ENCODE data around the gene MESD. TPM values are rescaled to one million over a fixed set of nuclear protein-coding genes. Genes with fewer than 3 reads are reported as not detected.
A peak's percentile ranks its signal among the peaks of the same experiment; 100 is the strongest.

Gene MESD
- polyA plus RNA-seq, 3 donors from 2014 or later, result 22.3 to 39.6 (median 32.1) TPM

DNA sequence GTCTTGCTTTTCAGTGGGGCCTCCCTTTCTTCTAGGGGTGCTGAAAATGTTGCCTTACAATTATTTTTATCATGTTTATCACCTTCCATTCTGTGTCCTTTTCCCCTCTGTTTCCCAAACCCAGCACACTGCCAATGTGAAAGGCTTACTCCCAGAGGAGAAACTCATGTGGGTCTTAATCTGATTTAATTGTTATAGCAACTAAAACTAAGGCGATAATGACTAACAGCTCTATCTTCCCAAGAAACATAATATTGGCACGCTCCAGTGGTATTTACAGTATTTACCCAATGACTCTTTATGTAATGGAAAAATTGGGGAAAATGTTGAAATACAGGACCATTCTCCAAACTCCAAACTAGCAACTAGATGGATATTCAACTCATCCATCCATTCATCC lies 58.4 kb downstream of the MESD start:
- Mint-ChIP-seq H3K27me3 (ENCODE audit: low read depth in 3 of 3) (peaks cover 0 to 8% (median 0%) of the 10 kb centered on the region in 3 donors), H3K4me1 (peaks cover 8 to 13% of the 10 kb centered on the region in 2 donors), H3K9me3 (no peaks in the 10 kb centered on the region), H3K36me3 (peaks cover 7 to 14% (median 14%) of the 10 kb centered on the region in 3 donors), H3K4me3 (no peak overlapping the region), H3K27ac (peak overlapping the region in 1 of 6 donors; percentile 50)
- DNase-seq, result no peak

DNA sequence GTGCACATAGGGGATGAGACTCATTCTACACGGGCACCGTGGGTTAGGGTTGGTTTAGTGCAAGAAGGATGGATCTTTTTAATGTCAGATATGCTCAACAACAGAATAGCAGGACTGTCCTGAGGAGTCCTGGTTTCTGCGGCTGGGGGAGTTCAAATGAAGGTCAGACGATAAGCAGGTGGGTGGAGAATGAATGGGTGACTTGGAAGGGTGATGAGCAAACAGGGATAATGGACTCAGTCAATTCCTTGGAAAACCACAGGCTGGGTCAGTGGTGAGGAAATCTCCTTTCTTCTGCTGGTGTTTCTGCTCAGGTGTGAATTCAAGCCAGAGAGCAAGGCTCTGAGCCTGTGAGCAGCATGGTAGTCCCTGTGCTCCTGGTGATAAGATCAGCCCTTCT lies 59.9 kb downstream of the MESD start:
- H3K4me3 Mint-ChIP-seq, result no peak overlapping the region
- peaks cover 0 to 8% (median 1%) of the 10 kb centered on the region in 3 donors for H3K27me3 Mint-ChIP-seq (ENCODE audit: low read depth in 3 of 3)
- H3K36me3 Mint-ChIP-seq, result peaks cover 8 to 15% (median 14%) of the 10 kb centered on the region in 3 donors
- DNase-seq, result no peak
- H3K9me3 Mint-ChIP-seq, result no peaks in the 10 kb centered on the region
- H3K27ac Mint-ChIP-seq, result peak overlapping the region in 1 of 6 donors; percentile 38
- peaks cover 4 to 6% of the 10 kb centered on the region in 2 donors for H3K4me1 Mint-ChIP-seq

DNA sequence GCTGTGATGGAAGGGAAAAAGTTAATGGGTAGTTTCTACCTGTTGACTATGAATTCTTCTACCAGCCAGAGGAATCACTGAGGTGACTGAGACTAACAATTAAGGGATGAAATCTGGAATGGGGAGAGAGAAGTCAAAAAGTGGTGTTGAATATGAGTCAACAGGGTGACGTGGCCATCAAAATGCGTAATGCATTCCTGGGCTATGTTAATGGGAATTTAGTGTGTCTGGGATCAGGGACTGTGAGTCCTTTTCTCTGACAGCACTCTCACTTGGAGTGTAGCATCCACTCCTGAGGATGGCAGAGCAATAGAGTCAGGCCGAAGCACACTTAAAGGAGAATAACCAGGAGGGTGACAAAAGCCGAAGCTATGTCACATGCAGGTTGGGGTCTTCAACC lies 60.4 kb downstream of the MESD start:
- Mint-ChIP-seq H3K9me3 (no peaks in the 10 kb centered on the region), H3K36me3 (peaks cover 13 to 15% (median 14%) of the 10 kb centered on the region in 3 donors), H3K4me1 (peaks cover 0 to 1% of the 10 kb centered on the region in 2 donors), H3K27ac (no peak overlapping the region), H3K27me3 (ENCODE audit: low read depth in 3 of 3) (peaks cover 0 to 8% (median 2%) of the 10 kb centered on the region in 3 donors), H3K4me3 (no peak overlapping the region)
- DNase-seq, result no peak

DNA sequence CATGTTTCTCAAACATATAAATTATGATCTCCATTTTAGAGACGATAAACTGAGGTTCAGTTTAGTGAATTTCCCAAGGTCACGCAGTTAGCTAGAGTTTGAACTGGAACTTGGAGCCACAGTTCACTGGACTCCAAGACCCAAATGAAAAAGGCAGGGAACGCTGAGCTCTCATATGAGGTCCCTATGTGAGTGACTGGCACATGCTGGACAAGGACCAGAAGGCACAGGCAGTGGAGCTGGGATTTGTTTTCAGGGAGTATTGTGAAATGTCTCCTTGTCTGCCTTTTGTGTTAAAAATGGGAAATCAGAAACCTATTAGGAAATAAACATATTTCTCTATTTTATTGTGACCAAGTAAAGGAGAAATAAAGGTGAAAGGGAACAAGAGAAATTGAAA lies 63.5 kb downstream of the MESD start:
- H3K36me3 Mint-ChIP-seq, result peaks cover 18 to 28% (median 22%) of the 10 kb centered on the region in 3 donors
- peak overlapping the region in 1 of 6 donors; percentile 44 for H3K27ac Mint-ChIP-seq
- DNase-seq, result no peak
- no peak overlapping the region for H3K4me3 Mint-ChIP-seq
- H3K4me1 Mint-ChIP-seq, result peaks cover 4 to 5% of the 10 kb centered on the region in 2 donors
- peaks cover 0 to 14% (median 2%) of the 10 kb centered on the region in 3 donors for H3K27me3 Mint-ChIP-seq (ENCODE audit: low read depth in 3 of 3)
- H3K9me3 Mint-ChIP-seq, result no peaks in the 10 kb centered on the region

DNA sequence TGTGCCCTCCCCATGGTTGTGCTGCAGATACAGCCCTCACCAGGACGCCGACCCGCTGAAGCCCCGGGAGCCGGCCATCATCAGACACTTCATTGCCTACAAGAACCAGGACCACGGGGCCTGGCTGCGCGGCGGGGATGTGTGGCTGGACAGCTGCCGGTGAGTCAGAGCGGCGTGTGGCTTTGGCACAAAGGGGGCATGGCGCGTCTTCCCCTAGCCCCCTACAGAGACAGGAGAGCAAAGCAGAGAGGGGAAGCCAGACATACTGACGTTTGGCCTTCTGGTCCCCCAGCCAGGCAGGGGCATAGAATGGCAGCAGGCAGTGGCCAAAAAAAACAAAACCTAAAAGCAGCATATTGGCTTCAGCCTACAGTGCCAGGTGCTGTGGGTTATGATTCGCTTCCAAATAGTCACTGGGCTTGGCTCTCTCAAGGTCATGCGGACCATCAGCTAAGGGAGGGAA lies 64.0 kb downstream of the MESD start:
- Mint-ChIP-seq H3K4me3 (no peak overlapping the region), H3K36me3 (peaks cover 13 to 28% (median 22%) of the 10 kb centered on the region in 3 donors), H3K9me3 (no peaks in the 10 kb centered on the region), H3K27ac (no peak overlapping the region), H3K4me1 (peaks cover 9 to 10% of the 10 kb centered on the region in 2 donors), H3K27me3 (ENCODE audit: low read depth in 3 of 3) (peaks cover 0 to 14% (median 2%) of the 10 kb centered on the region in 3 donors)
- DNase-seq, result no peak

DNA sequence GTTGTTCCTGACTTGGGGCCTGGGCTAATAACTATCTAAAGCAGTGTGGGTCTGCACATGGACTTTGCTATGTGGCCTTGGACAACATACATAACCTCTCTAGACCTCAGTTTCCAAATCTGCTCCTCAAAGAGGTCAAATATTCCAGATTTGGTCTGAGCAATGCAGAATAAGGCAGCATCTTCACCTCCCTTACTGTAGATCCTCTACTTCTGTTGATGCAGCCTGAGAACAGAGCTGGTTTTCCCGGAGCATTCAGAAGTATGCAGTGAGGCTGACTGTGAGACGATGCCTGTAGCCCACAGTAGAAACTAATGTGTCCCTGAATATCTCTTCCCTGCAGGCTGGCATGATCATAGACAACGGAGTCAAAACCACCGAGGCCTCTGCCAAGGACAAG lies 65.3 kb downstream of the MESD start:
- Mint-ChIP-seq H3K9me3 (no peaks in the 10 kb centered on the region), H3K4me3 (no peak overlapping the region), H3K36me3 (peaks cover 10 to 22% (median 21%) of the 10 kb centered on the region in 3 donors), H3K27ac (peak overlapping the region in 1 of 6 donors; percentile 12), H3K4me1 (peaks cover 22% of the 10 kb centered on the region in 2 donors), H3K27me3 (ENCODE audit: low read depth in 3 of 3) (peaks cover 0 to 11% (median 2%) of the 10 kb centered on the region in 3 donors)
- DNase-seq, result no peak

DNA sequence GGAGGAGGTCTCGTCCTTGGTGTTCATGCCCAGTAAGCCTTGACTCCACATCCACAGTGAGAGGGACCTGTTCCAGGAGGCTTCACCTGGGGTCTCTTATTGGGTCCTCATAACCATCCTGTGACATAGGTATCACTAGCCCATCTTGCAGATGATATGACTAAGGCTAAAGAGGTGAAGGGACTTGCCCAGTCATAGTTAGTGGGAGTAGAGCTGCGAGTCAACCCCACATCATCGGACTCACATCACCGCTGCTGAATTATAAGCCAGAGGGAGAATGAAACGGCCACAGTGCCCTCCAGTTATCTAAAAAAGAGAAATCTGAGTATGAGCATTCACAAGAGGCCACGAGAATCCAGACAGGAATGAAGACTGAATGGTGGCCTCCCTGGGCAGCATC lies 66.0 kb downstream of the MESD start:
- Mint-ChIP-seq H3K4me1 (peaks cover 23 to 29% of the 10 kb centered on the region in 2 donors), H3K9me3 (no peaks in the 10 kb centered on the region), H3K27ac (no peak overlapping the region), H3K36me3 (peaks cover 7 to 17% (median 17%) of the 10 kb centered on the region in 3 donors), H3K4me3 (no peak overlapping the region), H3K27me3 (ENCODE audit: low read depth in 3 of 3) (peaks cover 0 to 11% (median 2%) of the 10 kb centered on the region in 3 donors)
- no peak for DNase-seq

DNA sequence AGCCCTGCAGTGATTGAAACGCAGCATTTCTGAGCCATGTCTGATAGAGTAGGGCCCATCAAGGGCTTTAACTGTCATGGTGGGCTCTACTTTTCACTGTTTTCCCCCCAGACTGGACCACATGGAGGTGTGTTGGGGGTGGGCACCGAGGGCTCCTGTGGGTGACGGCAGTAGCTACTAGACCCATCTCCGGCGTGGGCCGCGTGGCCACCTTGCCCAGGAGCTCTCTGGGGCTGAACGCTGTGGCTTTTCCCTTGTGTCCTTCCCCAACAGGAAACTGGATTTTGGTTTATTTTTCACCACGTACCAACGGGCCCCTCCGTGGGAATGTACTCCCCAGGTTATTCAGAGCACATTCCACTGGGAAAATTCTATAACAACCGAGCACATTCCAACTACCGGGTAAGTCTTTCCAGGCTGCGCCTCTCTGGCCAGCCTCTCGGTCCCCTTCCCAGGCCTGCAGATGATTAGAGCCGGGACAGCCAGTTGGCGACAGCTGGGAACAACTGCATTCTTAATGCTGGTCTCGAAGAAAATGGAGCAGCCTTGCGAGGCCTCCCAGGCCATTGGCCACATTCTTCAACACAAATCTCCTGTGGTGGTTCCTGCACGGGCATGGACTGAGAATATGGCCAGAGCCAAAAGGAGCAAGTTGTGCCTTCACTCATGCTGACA lies 67.7 kb downstream of the MESD start:
- Mint-ChIP-seq H3K4me3 (no peak overlapping the region), H3K27ac (no peak overlapping the region), H3K9me3 (no peaks in the 10 kb centered on the region), H3K36me3 (peaks cover 7 to 17% (median 17%) of the 10 kb centered on the region in 3 donors), H3K27me3 (ENCODE audit: low read depth in 3 of 3) (peaks cover 0 to 8% (median 2%) of the 10 kb centered on the region in 3 donors), H3K4me1 (peaks cover 23 to 32% of the 10 kb centered on the region in 2 donors)
- no peak for DNase-seq

DNA sequence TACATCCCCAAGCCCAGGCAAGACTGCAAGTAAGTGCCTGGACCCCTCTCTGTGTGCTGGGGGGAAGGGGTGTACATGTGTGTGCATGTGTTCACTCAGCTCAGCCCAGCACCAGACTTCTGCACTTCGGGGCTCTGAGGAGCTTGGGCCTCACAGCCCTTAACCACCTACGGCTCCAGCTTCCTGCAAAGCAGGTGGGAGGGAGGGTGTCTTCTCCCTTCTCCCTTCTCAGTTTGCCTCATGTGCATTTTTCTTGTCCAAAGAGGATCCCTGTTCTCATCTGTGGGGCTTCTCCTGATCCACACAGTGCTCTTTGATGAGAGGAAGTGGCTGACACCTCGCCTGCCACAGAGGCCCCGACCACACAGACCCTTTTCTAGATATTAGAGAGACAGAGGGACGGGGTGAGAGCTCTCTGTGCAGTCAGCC lies 69.3 kb downstream of the MESD start:
- H3K4me3 Mint-ChIP-seq, result peak overlapping the region; percentile 66 to 80 (median 76)
- H3K4me1 Mint-ChIP-seq, result peaks cover 23 to 32% of the 10 kb centered on the region in 2 donors
- peak overlapping the region in 2 of 6 donors; percentile 19 to 37 for H3K27ac Mint-ChIP-seq
- peaks cover 7 to 17% (median 13%) of the 10 kb centered on the region in 3 donors for H3K36me3 Mint-ChIP-seq
- peaks cover 0 to 9% (median 2%) of the 10 kb centered on the region in 3 donors for H3K27me3 Mint-ChIP-seq (ENCODE audit: low read depth in 3 of 3)
- DNase-seq, result peak; percentile 12 to 38 (median 34)
- no peaks in the 10 kb centered on the region for H3K9me3 Mint-ChIP-seq

DNA sequence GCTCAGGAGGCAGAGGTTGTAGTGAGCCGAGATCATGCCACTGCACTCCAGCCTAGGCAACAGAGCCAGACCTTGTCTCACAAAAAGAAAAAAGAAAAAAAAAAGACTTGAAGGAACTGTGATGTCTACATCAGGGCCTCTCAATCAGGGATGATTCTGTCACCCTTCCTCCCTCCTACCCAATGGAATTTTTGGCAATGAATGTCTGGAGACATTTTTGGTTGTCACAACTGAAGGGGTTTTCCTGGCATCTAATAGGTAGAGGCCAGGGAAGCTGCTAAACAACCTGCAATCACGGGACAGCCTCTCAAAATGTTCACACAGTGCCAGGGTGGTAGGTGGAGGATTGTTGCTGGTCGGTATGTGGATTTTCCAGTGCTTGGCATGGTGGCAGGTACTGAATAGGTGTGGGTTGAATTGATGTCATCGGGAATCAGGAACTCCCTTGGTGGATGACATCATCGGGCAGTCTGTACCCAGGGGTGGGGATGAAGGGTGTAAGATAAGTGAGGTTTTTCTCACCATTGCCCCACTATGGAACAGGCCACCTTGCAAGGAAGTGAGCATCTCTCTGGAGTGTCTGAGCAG lies 71.3 kb downstream of the MESD start:
- H3K27ac Mint-ChIP-seq, result peak overlapping the region in 2 of 6 donors; percentile 37 to 61

DNA sequence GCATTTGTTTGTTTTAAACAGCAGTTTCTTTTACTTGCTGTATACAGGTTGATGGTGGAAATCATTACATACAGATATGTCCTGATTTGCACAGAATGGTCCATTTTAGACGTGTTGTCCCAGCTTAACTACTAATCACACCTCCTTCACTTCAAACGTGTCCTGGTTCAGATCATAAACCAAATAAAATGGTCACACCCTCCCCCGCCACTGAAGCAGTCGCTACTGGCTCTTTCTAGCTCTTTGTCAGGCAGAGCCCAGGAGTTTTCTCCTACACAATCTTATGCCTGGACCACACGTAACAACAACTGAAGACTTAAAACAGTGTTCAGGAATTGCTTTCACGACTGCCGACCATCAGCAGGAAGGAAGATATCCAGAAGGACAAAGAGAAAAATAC lies 73.6 kb downstream of the MESD start:
- Mint-ChIP-seq H3K9me3 (no peaks in the 10 kb centered on the region), H3K27ac (no peak overlapping the region)

More for the DNA sequence above, 71.3 kb downstream of the MESD start:
- no peak for DNase-seq
- peaks cover 0 to 9% (median 0%) of the 10 kb centered on the region in 3 donors for H3K27me3 Mint-ChIP-seq (ENCODE audit: low read depth in 3 of 3)
- peak overlapping the region in 2 of 5 donors; percentile 13 to 25 for H3K4me3 Mint-ChIP-seq
- peaks cover 3 to 7% (median 6%) of the 10 kb centered on the region in 3 donors for H3K36me3 Mint-ChIP-seq
- H3K4me1 Mint-ChIP-seq, result peaks cover 24 to 42% of the 10 kb centered on the region in 2 donors
- no peaks in the 10 kb centered on the region for H3K9me3 Mint-ChIP-seq

DNA sequence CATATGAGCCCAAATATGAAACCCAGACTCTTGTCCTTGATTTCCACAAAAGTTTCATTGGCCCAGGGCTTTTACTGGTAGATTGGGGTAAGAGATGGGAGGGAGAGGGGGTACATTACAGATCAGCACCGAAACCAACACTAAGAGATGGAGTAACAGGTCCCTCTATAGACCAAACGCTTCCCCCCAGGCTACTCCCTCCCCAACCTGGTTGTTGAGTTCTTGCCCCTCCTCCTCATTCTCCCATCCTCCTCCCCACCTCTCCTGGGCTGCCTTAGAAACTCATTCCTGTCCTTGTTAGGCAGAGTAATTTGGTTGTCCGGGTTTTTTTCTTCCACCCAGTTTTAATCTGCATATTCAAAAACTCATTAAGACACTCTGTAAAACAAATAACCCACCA lies 74.1 kb downstream of the MESD start:
- Mint-ChIP-seq H3K27ac (no peak overlapping the region), H3K27me3 (ENCODE audit: low read depth in 3 of 3) (peaks cover 0 to 2% (median 0%) of the 10 kb centered on the region in 3 donors), H3K9me3 (no peaks in the 10 kb centered on the region), H3K36me3 (peaks cover 3 to 7% (median 4%) of the 10 kb centered on the region in 3 donors), H3K4me1 (peaks cover 18 to 52% of the 10 kb centered on the region in 2 donors), H3K4me3 (no peak overlapping the region)
- DNase-seq, result no peak

More for the DNA sequence above, 73.6 kb downstream of the MESD start:
- no peak for DNase-seq
- H3K27me3 Mint-ChIP-seq (ENCODE audit: low read depth in 3 of 3), result peaks cover 0 to 2% (median 0%) of the 10 kb centered on the region in 3 donors
- no peak overlapping the region for H3K4me3 Mint-ChIP-seq
- peaks cover 24 to 52% of the 10 kb centered on the region in 2 donors for H3K4me1 Mint-ChIP-seq
- peaks cover under 1% of the 10 kb centered on the region in 3 donors for H3K36me3 Mint-ChIP-seq

DNA sequence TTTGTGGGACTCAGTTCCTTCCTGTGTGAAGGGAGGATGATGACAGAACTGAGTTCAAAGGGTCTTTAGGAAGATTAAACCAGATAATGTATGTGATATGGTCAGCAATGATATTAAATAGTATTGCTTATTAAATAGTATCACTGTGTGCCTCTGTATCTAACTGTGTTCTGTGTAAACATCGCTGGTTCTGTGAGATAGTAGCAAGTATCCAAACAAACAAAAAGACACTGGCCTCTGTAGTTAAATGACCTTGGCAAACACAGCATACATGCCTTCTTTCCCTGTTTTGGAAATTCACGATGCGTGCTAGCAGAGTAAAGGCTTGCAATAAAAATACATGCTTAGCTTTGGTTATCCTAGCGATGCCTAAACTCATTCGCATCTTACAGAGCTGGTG lies 76.1 kb downstream of the MESD start:
- Mint-ChIP-seq H3K4me1 (peaks cover 7 to 34% of the 10 kb centered on the region in 2 donors), H3K9me3 (no peaks in the 10 kb centered on the region), H3K27ac (peak overlapping the region in 1 of 6 donors; percentile 2), H3K4me3 (no peak overlapping the region), H3K27me3 (ENCODE audit: low read depth in 3 of 3) (peaks cover 0 to 2% (median 2%) of the 10 kb centered on the region in 3 donors), H3K36me3 (peaks cover 8 to 22% (median 21%) of the 10 kb centered on the region in 3 donors)
- no peak for DNase-seq

DNA sequence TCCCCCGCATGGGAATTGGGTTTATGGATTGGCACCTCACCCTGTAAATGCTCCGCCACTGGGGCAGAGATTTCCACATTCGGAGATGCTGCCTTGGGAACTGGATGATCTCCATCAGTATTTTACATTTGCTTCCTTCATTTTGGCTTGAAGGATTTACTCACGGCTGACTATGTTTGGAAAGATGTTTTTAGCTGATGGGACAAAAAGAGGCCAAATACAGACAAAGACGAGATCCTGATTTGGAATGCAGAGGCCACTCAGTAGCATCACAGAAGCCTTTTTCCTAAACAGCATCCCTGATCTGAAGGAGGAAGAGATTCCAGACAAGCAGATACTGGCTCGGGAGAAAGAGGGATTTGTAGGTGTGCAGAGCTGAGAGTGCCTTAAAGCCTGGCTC lies 76.9 kb downstream of the MESD start:
- peak overlapping the region in 2 of 6 donors; percentile 2 to 5 for H3K27ac Mint-ChIP-seq
- no peak overlapping the region for H3K4me3 Mint-ChIP-seq
- peaks cover 8 to 22% (median 21%) of the 10 kb centered on the region in 3 donors for H3K36me3 Mint-ChIP-seq
- H3K27me3 Mint-ChIP-seq (ENCODE audit: low read depth in 3 of 3), result peaks cover 0 to 2% (median 2%) of the 10 kb centered on the region in 3 donors
- no peak for DNase-seq
- H3K9me3 Mint-ChIP-seq, result no peaks in the 10 kb centered on the region
- peaks cover 7 to 32% of the 10 kb centered on the region in 2 donors for H3K4me1 Mint-ChIP-seq
